Activated gamma-delta T cell (primary cell): Measurements from ENCODE around the gene RUNX2.
A peak's percentile ranks its signal among the peaks of the same experiment; 100 is the strongest.

ENCODE experiments used
- DNase-seq: peaks from one replicate; lab custom pipeline; 2025; lab: John Stamatoyannopoulos, UW

The RUNX2 gene

DNA sequence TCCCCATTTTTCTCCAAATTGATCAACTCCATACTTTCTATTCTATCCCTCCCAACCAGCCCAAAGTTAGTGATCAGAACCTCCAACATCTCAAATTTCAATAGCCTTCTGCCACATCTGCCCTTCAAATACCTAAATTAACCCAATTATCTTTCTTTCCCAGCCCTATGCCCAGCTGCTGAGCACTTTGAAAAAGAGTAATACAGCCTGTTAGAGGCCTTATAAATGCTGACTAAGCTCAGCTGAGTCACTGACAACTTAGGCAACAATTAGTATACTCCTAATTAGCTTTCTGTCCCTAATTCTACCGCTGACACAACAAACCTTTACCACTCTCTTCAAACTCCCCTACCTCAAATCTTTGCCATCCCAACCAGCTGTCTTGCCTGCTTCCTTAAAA lies 23.5 kb downstream of the RUNX2 start:
- no peak for DNase-seq

DNA sequence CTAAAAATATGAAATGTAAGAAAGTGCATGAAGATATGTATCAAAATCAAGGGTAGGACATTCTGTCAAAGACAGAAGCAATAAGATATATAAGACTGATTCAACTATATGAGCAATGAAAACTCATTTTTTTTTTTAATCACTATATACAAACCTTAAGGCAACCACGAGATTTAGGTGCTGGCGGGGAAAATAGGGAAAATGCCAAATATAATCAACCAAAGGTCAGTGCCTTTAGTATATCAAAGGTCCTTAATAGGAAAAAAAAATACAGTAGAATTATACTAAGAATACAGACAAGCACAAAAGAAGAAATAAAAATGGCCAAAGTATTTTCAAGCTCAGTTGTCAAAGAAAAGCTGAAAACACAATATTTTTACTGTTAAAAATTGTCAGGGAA lies 25.5 kb downstream of the RUNX2 start:
- no peak for DNase-seq

DNA sequence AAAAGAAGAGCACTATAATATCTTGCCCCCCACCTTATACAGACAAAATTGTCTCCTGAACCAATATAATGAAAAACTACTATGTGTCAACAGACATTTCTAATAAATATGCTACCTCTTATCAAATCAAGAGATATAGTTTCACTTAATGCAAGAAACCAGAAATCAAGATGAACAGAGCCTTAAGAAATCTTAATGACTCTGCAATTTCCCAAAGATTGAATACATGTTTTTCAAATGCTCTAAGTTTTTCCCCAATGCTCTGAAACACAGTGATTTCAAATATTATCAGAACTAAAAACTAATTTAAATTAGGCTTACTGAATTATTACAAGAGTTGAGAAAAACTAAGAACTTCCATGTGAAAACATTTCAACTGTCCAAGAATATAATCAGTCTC lies 36.3 kb downstream of the RUNX2 start:
- DNase-seq: no peak

DNA sequence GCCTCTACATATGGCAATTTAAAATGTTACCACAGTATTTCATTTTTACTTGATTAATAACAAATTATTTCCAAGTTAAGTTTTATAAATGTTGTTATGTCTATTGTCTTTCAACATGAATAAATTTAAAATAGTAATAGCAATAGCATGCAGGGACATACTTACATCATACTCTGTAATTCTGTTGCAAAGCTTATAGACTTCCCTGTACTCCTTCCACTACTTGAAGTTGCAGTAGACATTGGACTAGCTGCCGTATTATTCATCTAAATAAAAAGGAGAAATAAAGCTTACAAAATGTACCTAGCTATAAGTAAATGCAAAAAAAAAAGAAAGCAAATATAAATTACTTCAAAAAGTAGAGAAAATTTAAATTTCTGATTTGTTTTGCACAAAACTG lies 36.9 kb downstream of the RUNX2 start:
- no peak for DNase-seq

DNA sequence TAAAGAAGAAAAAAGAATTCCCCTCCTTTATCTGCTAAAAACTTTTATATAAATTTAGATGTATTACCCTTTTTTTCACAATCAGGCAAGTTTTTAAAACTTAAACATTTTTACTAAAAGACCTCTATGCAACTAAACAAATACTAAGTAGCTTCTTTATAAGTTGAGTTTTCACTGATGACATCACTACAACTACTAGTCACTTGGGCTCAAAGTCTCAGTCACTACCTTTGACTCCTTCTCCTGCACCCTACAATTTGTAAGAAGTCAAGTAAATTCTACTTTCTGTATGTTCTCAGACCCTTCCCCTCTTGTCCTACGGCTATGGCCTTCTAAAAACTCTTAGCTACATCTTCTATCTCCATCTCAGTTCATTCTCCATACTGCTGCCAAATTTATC lies 38.4 kb downstream of the RUNX2 start:
- no peak for DNase-seq

DNA sequence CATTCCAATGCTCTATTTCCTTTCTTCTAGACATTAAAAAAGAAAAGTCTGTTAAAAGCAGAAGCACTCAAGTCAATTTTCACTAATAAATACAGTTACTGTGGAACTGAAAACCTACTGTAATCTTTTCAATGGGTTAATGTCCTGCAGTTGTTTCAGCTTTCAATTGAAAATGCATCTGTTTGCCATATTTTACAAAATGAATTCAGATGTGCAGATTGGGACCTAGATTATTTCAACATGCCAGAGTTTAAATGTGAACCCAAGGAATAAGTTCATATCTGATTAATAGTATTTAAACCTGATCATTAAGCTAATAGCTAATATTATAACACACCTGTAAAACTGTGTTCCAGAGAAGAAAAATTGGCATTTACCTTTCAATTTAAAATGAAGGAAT lies 39.9 kb downstream of the RUNX2 start:
- no peak for DNase-seq

DNA sequence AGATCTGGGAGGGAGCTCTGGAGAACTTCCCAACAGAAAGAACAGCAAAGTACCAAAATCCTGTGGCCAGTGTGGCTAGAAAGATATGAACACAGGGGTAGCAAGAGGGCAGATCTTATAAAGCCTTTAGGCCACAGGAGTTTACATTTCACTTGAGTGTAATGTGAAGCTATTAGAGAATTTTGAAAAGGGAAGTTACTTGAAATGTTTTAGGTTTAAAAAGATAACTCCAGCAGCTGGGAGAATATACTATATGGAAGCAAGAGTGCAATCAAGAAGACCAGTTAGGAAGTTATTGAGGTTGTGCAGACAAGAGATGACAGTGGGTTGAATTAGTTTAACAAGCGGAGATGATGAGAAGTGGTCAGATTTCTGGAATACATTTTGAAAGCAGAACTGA lies 41.7 kb downstream of the RUNX2 start:
- no peak for DNase-seq

DNA sequence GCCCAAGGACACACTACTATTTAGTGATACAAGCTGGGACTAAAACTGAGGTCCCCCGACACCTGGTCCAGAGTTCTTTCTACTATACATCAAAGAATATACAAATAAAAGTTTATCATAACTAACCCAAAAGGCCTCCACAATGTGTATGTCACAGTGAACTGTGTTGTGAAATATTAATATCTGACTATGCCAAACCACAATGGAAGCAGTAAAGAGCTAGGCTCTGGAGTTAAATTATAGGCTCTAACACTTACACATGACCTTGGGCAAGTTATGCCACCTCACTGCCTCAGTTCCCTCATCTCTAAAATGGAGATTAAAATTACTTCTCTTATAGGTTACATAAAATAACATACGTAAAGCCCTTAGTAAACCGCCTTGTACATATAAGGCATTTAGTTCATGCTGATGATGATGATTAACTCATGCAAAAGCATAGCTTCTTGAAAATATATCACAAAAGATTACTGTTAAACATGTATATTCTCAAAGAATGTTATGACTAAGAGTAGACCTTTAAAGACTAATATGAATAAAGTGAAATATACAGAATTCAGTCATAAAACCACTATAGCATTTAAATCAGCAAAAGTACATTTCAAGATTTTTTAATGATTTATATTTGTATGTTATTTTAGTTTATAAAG lies 43.9 kb downstream of the RUNX2 start:
- no peak for DNase-seq

DNA sequence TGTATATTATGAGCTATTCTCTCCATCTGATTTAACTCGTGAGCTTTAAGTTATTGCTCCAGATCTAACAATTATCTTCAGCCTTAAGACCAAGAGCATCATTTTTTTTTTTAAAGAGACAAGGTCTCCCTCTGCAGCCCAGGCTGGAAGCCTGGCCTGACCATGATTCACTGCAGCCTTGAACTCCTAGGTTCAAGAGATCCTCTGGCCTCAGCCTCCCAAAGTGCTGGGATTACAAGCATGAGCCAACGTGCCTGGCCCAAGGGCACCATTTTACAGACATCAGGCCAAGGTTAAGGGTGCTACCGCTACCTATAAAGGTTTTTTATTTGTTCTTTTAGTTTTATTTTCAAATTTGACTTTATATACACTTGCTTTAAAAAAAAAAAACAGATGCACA lies 47.3 kb downstream of the RUNX2 start:
- DNase-seq: no peak

DNA sequence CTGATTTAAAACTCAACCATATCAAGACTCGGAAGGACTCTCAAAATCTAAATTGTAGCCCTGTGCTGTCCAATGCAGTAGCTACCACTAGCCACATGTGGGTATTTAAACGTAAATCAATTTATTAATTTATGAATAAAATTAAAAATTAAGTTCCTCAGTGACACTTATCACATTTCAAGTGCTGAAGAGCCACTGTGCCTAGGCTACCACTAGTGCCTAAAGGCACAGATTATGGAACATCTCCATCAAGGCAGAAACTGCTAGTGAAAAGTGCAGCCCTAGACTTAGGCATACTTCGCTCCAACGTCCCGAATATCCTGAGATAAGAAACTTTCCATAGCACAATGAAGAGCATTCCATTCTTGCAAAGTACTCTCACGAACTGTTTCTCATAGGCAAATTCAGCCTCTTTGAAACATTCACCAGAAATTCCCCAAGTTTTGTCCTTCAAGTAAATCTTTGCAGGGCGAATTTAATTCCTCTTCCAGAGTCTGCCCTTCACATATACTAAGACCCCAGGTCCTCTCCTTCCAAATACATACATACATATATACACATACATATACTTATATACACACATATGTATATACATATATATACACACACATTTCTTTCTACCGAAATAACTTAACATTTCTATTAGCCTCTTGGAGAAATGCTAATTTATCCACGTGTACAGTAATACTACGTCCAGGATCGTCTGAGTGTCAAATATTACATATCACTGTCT lies 48.3 kb downstream of the RUNX2 start:
- DNase-seq: no peak

DNA sequence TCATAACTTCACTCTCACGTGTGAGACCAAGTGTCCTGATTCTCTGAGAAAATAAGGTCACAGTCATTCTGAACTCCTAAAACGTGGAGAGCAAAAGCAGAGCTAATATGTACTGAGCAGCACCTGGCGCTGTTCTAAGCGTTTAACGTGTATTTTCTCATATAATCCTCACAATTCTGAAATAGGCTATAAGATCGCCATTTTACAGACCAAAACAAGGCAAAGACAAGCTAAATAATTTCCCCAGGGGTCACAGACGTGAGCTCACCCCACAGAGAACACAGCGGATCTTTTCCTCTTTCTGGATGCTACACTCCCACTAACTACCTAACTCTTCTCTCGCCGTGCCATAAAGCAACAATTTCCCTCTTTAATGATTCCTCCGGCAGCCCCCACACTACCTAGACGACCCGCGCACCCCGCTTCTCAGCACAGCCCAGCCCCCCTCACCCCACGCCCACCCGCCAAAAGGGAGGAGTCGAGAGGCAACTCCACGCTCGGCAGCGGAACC lies 49.0 kb downstream of the RUNX2 start:
- no peak for DNase-seq

DNA sequence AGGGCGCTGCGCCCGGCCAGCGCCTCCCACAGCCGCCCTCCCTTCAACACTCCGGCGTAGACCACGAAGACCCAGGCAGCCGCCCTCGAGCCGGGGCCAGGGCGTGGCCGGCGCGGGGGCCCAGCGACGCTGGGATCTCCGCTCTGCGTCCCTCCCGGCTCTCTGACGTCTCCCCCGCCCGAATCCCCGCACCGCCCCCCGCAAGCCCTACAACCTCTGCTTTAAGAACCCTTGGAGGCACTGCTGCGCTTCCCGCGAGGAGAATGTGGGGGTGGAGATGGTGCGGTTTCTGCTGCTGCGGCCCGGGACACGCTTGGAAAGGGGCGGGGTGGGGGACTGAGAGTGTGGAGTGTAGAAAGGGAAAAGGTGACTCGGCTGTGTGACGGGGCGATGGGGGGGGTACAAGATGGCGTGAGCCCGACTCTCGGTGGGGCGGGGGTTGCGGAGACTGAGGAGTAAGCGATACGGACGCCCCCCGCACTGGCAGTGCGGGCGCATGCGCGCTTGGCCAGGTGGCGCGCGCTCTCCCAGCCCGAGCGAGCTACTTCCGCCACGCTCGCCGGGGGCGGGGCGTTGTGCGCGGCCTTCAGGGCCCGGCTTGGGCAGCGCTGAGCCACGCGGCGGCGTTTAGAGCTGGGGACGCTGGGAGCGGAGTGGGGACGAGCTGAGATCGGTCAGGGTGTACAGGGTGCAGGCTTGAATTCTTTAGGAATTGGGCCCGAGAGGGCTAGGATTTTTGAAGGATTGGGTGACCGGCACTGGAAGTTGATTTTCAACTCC lies 49.6 kb downstream of the RUNX2 start, which contains the start of gene SUPT3H:
Gene SUPT3H, minus strand, starts transcription at position 381 of the 780 bp plus-strand sequence.
- DNase-seq: peak; percentile 87

DNA sequence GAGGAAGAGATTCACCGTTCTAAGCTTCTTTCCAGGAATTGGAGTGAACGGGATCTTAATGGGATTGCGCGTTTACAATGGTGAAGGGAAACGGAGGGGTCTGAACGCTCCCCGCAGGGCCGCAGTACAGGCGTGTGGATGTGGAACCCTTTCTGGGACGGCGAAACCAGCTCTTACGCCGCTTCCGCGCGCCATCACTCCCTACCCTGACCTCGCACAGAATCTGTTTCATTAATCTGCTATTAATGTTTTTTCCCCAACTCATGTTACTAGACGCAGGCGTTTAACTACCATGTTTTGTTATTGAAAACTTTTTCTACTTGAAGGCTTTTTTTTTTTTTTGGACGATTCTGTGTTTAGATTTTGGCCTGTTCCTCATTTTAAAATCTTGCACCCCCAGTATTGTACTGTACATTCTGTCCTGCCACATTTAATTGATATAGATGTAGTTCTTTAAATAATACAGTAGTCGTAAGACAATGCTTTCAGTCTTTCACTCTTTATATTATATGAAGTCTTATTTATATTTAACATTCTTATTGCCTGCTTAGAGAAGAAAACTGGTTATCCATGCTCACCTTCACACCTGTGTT lies 50.3 kb downstream of the RUNX2 start:
- peak; percentile 5 for DNase-seq

DNA sequence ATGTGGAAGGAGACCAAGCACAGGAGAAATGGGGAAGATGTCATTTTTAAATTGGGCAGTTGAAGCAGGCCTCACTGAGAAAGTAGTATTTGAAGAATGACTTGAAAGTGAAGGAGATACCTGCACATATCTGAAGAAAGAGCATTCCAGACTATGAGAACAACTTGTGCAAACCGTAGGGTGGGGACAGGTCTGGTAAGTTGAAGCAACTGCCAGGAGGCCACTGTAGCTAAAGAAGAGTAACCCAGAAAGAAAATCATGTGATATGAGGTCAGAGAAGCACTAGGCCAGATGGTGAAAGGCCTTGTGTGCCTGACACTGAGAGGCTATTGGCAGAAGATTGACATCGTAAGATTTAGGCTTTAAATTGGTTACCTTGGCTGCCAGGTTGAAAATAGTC lies 54.3 kb downstream of the RUNX2 start:
- DNase-seq: no peak

DNA sequence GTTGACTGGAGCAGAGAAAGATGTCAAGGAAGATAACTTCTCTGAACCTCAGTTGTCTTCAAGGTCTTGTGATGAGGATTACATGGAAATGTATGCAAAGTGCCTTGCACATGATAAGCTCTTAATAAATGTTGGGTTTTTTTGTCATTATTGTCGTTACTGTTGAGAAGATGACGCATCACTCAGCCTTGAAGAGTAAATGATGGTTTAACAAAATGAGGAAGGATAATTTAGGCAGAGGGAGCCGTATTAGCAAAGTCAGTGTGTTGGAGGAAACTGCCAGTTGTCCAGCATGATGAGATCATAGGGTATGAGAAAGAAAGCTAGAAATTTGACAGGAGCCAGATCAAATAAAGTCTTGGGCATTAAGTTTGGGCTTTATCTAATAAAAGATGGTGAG lies 58.4 kb downstream of the RUNX2 start:
- no peak for DNase-seq

DNA sequence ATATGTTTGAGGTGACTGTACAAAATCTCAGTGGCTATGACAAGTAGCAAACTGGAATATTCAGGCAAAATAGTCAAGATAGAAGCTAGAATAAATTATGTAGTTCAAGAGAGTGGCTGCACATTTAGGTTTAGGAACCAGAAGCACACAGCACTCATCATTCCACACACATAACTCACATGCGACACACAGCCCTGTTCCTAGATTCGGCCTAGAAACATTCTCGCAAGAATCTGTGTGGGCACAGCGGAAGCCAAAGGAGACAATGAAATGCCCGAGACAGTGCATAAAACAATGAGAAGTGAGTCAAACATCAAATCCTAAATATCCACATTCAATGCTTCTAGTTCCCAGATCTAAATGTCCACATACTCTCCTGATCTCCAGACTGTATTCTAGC lies 59.1 kb downstream of the RUNX2 start:
- no peak for DNase-seq

DNA sequence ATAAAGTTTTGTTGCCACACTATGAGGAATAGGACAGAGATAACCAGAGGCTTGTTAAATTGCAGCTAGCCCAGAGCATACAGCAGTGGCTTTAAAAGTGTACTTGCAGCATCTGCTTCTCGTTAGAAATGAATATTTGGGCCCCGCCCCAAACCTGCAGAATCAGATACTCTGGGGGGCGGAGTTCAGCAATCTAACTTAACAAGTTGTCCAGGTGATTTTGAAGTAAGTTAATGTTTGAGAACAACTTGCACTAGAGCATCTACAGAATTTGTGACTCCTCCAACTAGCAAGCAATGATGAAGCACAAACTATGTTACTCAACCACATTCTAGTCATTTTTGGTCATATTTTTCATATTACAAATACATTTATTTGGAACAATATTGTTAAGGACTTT lies 60.2 kb downstream of the RUNX2 start:
- DNase-seq: no peak

DNA sequence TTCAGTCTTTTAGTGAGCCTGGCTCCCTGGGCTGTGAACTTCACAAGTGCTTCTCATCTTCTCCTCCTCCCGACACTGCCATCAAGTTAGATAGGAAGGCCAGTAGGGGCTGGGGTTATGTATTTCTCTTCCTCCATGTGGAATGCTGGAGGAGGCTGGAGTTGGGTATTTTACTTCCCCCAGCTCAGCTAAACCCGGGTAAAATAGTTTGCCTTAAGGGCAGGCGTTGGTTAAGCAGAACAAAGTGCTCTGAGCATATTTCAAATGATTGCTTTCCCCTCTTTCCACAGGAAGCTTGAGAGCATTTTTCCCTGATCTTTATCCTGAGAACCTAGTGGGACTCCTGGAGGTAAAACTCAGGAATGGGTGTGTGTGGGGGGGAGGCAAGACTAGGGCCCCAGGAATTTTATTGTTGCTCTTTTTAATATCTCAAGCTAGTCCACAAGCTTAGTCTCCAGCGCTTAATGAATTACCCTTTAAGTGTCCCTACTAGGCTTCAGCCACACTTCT lies 66.5 kb downstream of the RUNX2 start:
- DNase-seq: no peak

DNA sequence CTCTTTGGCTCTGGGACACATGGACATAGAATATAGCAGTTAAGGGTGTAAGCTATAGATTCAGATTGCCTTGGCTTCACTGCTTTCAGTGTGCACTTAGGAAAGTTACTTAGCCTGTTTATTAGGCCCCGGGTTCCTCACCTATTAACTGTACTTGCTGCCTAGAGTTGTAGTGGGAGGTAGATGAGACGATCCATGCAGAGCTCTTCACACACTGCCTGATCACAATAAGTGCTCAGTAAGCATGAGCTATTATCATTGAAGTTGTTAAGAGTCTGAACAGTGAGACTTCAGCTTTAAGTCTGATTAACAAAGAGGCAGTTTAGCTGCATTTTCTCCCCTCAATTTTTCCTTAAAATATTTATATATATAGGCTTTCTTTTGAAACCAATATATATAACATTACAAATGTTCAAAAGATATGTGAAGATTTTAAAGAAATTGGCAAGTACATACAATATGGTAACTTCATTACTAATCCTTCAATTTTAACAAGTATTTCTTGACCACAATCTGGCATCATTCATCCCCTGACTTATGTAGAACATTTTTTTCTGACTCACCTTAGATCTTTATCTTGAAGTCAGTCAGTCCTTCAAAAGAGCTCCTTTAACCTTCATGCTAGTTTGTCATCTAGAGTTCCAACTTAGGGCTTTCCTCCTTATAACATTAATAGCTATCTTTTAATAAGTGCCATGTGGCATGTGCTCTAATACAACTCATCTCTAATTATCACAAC lies 70.1 kb downstream of the RUNX2 start:
- DNase-seq: no peak

DNA sequence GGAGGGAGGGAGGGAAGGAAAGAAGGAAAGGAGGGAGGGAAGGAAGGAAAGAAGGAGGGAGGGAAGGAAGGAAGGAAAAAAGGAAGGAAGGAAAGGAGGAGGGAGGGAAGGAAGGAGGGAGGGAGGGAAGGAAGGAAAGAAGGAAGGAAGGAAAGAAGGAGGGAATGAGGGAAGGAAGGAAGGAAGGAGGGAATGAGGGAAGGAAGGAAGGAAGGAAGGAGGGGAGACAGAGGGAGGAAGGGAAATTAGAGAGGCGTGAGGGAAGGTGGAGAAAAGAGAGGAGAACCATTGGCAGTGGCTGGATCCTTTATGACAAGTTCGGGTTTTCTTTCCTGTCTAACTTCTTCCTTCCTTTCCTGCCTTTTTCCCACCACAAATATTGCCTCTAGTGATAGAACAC lies 71.9 kb downstream of the RUNX2 start:
- DNase-seq: no peak

DNA sequence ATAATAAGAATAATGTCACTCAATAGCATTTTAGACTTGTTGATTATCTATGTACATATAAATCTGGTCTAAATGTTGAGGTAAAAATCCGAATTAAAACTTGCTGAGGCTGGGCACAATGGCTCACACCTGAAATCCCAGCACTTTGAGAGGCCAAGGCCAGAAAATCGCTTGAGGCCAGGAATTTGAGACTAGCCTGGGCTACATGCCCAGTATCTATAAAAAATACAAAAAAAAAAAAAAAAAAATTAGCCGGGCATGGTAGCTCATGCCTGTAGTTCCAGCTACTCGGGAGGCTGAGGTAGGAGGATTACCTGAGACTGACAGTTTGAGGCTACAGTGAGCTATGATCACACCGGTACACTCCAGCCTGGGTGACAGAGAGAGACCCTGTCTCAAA lies 83.8 kb downstream of the RUNX2 start:
- no peak for DNase-seq

DNA sequence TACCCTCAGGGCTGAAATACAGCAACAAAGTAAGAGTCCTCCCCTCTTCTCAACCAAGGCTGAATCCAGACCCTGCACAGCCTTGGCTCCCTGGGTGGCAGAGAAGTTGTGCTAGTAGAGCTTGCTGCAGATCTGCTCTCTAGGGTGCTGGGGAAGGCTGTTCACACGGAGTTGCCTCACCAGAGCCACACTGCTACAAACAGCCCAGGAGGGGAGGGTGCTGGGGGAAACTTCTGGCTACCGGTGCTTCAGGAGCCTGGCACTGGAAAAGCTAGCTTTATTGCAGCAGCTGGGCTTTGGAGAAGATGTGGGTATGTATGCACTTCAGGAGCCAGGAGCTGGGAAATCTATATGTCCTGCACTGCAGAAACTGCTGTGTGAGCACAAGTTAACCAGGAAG lies 87.2 kb downstream of the RUNX2 start:
- no peak for DNase-seq
